K562 (cell line): ENCODE measurements around the gene NQO2. TPM values are rescaled to one million over a fixed set of nuclear protein-coding genes. Genes with fewer than 3 reads are reported as not detected.

ENCODE experiments used
- AFF1 ChIP-seq, 2 experiments: fragments of 450-650 bp; IDR thresholded peaks; 2 replicates each; pipeline ENCODE4 v1.6.1; 2018; ENCODE audit warnings: mild to moderate bottlenecking in 2 of 2, low read depth in 1 of 2; ENCODE audit not compliant: partially characterized antibody in 2 of 2
- FOXK2 ChIP-seq, 2 experiments: fragments of 450-650 bp; IDR thresholded peaks in 1 of 2; conservative IDR thresholded peaks in 1 of 2; 2 replicates each; pipeline ENCODE4 v1.6.1; 2016; ENCODE audit warnings: low read depth in 2 of 2, mild to moderate bottlenecking in 1 of 2
- GATA2 ChIP-seq: sonication (generic); formaldehyde crosslinking; IDR thresholded peaks from 2 replicates; pipeline ENCODE4 v1.4.0; 2020; ENCODE audit warnings: mild to moderate bottlenecking, missing genetic modification reagents
- HBP1 ChIP-seq: fragments of 450-650 bp; formaldehyde crosslinking; IDR thresholded peaks from 2 replicates; pipeline ENCODE4 v1.4.0; 2022; ENCODE audit warnings: missing genetic modification characterization
- HMG20A ChIP-seq: fragments of 450-650 bp; formaldehyde crosslinking; conservative IDR thresholded peaks from 2 replicates; pipeline ENCODE4 v1.4.0; 2020; ENCODE audit warnings: mild to moderate bottlenecking, mixed read lengths
- HNRNPLL ChIP-seq: fragments of 200-400 bp; formaldehyde crosslinking; IDR thresholded peaks from 2 replicates; pipeline ENCODE4 v1.6.1; 2017; ENCODE audit warnings: low read length, low read depth, mild to moderate bottlenecking; ENCODE audit not compliant: poor library complexity, severe bottlenecking
- IFI16 ChIP-seq: fragments of 250-450 bp; sonication (Bioruptor Pico); IDR thresholded peaks from 2 replicates; pipeline ENCODE4 v2.1.2; 2022; ENCODE audit warnings: mild to moderate bottlenecking, inconsistent platforms
- ILF3 ChIP-seq: fragments of 450-650 bp; IDR thresholded peaks from 2 replicates; pipeline ENCODE4 v1.6.1; 2018; ENCODE audit warnings: antibody characterized with exemption, mild to moderate bottlenecking, moderate library complexity, borderline replicate concordance
- LEF1 ChIP-seq: fragments of 450-650 bp; IDR thresholded peaks from 2 replicates; pipeline ENCODE4 v1.6.1; 2016; ENCODE audit warnings: mild to moderate bottlenecking
- MEF2A ChIP-seq: IDR thresholded peaks from 2 replicates; pipeline ENCODE4 v1.6.1; 2011; ENCODE audit warnings: low read depth, mild to moderate bottlenecking, low read length, moderate library complexity; ENCODE audit not compliant: control insufficient read depth
- PHTF2 ChIP-seq: fragments of 250-450 bp; sonication (Bioruptor Pico); IDR thresholded peaks from 2 replicates; pipeline ENCODE4 v1.5.0; 2021; ENCODE audit warnings: mild to moderate bottlenecking
- RNF2 ChIP-seq: sonication (generic); IDR thresholded peaks from 2 replicates; pipeline ENCODE4 v1.6.1; 2016
- SMARCA4 ChIP-seq: fragments of 450-650 bp; IDR thresholded peaks from 2 replicates; pipeline ENCODE4 v1.6.1; 2016
- TAL1 ChIP-seq: fragments of 450-650 bp; IDR thresholded peaks from 2 replicates; pipeline ENCODE4 v1.6.1; 2016; ENCODE audit warnings: mild to moderate bottlenecking
- ZNF174 ChIP-seq: fragments of 250-450 bp; sonication (Bioruptor Pico); IDR thresholded peaks from 2 replicates; pipeline ENCODE4 v1.4.0; 2020; ENCODE audit warnings: mild to moderate bottlenecking
- ZNF398 ChIP-seq: fragments of 250-450 bp; sonication (Bioruptor Pico); IDR thresholded peaks from 2 replicates; pipeline ENCODE4 v1.8.0; 2021; ENCODE audit warnings: moderate library complexity, mild to moderate bottlenecking, inconsistent platforms
- ZNF444 ChIP-seq: fragments of 250-450 bp; sonication (Bioruptor Pico); IDR thresholded peaks from 2 replicates; pipeline ENCODE4 v1.4.0; 2020; ENCODE audit warnings: mild to moderate bottlenecking, moderate library complexity
- ZNF445 ChIP-seq: fragments of 250-450 bp; sonication (Bioruptor Pico); IDR thresholded peaks from 2 replicates; pipeline ENCODE4 v1.4.0; 2020; ENCODE audit warnings: low read depth, mild to moderate bottlenecking, moderate library complexity
- ZNF512 ChIP-seq: IDR thresholded peaks from 2 replicates; pipeline ENCODE4 v1.6.1; 2016; ENCODE audit warnings: missing genetic modification characterization, missing compliant biosample characterization
- ZNF668 ChIP-seq: fragments of 250-450 bp; sonication (Bioruptor Pico); IDR thresholded peaks from 2 replicates; pipeline ENCODE4 v1.8.0; 2022; ENCODE audit warnings: mild to moderate bottlenecking, inconsistent platforms
- polyA plus RNA-seq, 8 experiments: library from polyadenylated mRNA; depleted of rRNA in 4 of 8; stranded (reverse) in 5 of 8; unstranded in 3 of 8; fragments of >200 nt; fragmentation: Nextera tagmentation in 2 of 8; fragmentation: Illumina TruSeq in 1 of 8; extraction: Ambion mirVana in 2 of 8; extraction: Trizol in 1 of 8; gene quantifications; 2 replicates each; pipeline versions ENCODE4 v1.2.1 to v1.2.3, GENCODE V29; 2011 to 2014; ENCODE audit warnings: inconsistent platforms in 1 of 8, missing spikeins in 1 of 8
- total RNA-seq, 7 experiments: library from RNA; depleted of rRNA in 6 of 7; stranded (reverse); fragments of >200 nt in 6 of 7; fragmentation: Illumina TruSeq in 2 of 7; extraction: Trizol in 2 of 7; gene quantifications; 2 replicates each; pipeline versions ENCODE4 v1.2.1 to v1.2.3, GENCODE V29; 2011 to 2021; ENCODE audit warnings: low replicate concordance in 1 of 7

The NQO2 gene
- total and polyA plus RNA-seq, 9 of the 15 experiments (the other 6 are each of a cell fraction or from before 2014, with no cell fraction given): 54.6 to 214 (median 116) TPM

- TF ChIP-seq TAL1 (no peak), RNF2 (peak; percentile 32; the same call in 1 of the 2 replicates), ZNF445 (CRISPR knock-in tag) (no peak), ZNF444 (no peak), ZNF512 (tag) (no peak), ZNF174 (no peak), PHTF2 (CRISPR knock-in tag) (no peak), MEF2A (no peak), HMG20A (CRISPR knock-in tag) (no peak), GATA2 (no peak), IFI16 (CRISPR knock-in tag) (no peak), FOXK2 (conservative IDR thresholded peaks at IDR 0.05 in 1 of 2, IDR thresholded peaks at IDR 0.05 in 1 of 2; ENCODE audit: low read depth in 2 of 2) (peak in 1 of 2 experiments; percentile 18; a peak in 1 of 4 replicates), SMARCA4 (peak; percentile 68), HNRNPLL (no peak), HBP1 (no peak; the same call in 1 of the 2 replicates), ILF3 (no peak), ZNF398 (CRISPR knock-in tag) (no peak), AFF1 (IDR thresholded peaks at IDR 0.05; ENCODE audit: low read depth in 1 of 2, partially characterized antibody in 2 of 2) (no peak), LEF1 (no peak; the same call in 1 of the 2 replicates), ZNF668 (CRISPR knock-in tag) (0 out of 2 replicates have a peak, but pooled peaks have one; percentile 38)
Measured at GRCh38 chr6:2971420-2972218, 28.1 kb upstream of the NQO2 start, which contains the start of gene SERPINB6 (continued).
